HG03108 (cell line): ENCODE results near the gene CBX8.

Experiments used
- ATAC-seq: cut with Tn5 transposase; IDR thresholded peaks from one replicate; pipeline ENCODE4 v1.9.1; 2021; ENCODE audit warnings: moderate library complexity; ENCODE audit not compliant: unreplicated experiment

CBX8 gene

GRCh38 chr17:79796763-79797491 lies at the start of gene CBX8:
TSS of gene CBX8 (minus strand) at chr17:79797077. CDS start at chr17:79796998, 79 bp downstream.
- ATAC-seq: peak; percentile 91

DNA sequence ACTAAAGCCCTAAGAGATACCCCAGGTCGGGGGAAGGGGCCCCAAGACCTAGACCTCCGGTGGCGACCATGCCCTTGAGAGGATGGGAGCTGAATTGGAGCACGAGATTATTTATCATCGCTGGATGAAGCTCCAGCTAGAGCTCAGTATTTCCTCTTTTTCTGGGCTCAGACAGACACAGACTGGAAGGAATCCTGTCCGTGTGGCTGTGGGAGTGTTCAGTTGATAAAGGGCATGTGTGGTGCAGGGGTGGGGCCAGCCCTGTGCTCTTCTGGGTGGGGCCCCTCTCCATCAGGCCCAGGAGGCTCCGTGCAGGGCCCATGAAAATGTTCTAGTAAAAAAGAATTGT lies 48.7 kb upstream of the CBX8 start:
- ATAC-seq: no peak

DNA sequence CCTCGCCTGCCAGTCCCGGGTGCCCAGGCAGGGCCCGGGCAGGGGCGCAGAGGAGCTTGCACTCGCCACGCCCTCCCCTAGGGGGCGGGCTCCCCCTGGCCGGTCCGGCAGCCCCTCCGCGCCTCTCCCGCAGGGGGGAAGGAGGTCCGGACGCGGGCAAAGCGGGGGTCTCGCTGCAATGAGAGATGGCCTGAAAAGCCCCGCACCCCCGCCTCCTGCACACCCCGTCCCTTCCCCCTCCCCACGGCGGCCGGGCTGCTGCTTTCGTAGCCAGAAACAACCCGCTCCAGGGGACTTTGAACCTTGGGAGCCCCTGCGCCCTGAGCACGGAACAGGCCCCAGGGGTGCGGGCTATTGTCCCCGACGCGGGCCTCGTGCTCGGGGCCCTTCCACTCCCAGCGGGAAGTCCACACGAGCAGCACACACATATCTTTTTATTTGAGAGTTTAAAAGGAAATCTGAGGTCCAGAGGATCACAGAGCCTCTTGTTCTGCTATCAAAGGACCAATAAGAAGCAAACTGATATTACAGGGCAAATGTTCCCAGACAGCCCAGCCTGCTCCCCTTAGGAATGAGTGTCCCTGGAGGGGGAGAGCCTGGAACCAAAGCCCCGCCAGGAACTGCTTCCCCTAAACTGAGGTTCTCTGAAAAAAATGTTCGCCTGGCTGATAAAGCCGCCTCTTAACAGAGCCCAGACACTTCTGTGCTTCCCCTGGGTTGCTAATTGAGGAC lies 48.2 kb upstream of the CBX8 start:
- ATAC-seq: no peak

DNA sequence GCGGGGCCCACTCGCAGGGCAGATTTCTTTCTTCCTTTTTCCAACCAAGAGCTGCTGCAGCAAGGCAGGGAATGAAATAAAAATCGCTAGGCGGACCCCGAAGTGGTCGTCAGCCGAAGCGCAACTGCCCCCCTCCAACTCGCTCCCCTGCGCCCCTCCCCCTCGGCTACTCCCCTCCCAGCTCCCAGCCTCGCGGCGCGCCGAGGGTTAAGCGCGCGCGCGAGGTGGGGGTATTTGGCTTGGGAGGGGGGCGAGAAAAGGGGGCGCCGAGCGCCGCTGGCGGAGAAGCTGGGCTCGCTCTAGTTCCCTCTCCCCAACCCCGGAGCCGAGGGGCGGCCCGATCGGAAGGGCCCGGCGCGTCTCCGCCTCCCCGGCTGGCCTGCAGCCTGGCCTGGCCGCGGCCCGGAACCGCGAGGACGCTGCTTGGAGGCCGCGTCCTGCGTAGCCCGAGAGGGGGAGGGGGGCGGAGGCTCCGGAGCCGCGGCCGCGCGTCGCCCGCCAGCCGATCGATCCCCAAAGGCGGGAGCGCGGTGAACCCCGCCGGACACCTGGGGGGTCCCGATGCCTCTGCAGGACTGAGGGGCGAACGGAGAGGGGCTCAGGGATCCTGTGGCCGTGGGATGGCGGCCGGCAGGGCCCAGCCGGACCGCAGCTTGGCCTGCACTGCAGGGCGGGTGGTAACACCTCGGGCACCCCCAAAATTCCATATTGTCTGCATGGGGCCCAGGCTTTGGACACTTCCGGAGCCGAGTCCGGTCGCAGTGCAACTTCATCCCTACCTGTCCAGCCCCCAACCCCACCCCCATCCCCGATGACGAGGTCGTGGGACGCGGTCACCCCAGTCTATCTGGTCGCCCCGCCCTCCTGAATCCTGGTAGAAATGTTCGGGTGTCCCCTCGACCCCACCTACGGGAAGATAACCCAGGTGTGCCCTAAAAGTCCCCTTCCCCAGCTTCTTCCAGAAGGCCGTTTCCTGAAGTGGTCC lies 47.2 kb upstream of the CBX8 start:
- ATAC-seq: no peak

GRCh38 chr17:79843474-79843815 lies 46.6 kb upstream of the CBX8 start:
- no peak for ATAC-seq

- no peak for ATAC-seq
Observed at GRCh38 chr17:79842656-79843473, 46.0 kb upstream of the CBX8 start.

- no peak for ATAC-seq
Observed at GRCh38 chr17:79842136-79842655, 45.3 kb upstream of the CBX8 start.

DNA sequence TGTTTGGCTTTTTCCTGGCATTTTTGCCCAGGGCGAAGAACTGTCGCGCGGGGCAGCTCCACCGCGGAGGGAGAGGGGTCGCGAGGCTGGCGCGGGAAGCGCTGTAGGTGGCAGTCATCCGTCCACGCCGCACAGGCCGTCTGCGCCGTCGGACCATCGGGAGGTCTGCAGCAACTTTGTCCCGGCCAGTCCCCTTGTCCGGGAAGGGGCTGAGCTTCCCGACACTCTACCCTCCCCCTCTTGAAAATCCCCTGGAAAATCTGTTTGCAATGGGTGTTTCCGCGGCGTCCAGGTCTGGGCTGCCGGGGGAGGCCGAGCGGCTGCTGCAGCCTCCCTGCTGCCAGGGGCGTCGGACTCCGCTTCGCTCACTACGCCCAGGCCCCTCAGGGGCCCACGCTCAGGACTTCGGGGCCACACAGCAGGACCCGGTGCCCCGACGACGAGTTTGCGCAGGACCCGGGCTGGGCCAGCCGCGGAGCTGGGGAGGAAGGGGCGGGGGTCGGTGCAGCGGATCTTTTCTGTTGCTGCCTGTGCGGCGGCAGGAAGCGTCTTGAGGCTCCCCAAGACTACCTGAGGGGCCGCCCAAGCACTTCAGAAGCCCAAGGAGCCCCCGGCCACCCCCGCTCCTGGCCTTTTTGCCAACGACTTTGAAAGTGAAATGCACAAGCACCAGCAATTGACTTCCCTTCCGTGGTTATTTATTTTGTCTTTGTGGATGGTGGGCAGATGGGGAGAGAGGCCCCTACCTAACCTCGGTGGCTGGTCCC lies 44.7 kb upstream of the CBX8 start:
- no peak for ATAC-seq

DNA sequence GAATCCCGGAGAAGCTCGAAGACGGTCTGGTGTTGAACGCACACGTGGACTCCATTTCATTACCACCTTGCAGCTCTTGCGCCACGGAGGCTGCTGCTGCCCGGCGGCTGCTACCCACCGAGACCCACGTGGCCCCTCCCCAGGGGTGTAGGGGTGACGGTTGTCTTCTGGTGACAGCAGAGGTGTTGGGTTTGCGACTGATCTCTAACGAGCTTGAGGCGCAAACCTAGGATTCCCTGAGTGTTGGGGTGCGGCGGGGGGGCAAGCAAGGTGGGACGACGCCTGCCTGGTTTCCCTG lies 44.1 kb upstream of the CBX8 start:
- no peak for ATAC-seq

DNA sequence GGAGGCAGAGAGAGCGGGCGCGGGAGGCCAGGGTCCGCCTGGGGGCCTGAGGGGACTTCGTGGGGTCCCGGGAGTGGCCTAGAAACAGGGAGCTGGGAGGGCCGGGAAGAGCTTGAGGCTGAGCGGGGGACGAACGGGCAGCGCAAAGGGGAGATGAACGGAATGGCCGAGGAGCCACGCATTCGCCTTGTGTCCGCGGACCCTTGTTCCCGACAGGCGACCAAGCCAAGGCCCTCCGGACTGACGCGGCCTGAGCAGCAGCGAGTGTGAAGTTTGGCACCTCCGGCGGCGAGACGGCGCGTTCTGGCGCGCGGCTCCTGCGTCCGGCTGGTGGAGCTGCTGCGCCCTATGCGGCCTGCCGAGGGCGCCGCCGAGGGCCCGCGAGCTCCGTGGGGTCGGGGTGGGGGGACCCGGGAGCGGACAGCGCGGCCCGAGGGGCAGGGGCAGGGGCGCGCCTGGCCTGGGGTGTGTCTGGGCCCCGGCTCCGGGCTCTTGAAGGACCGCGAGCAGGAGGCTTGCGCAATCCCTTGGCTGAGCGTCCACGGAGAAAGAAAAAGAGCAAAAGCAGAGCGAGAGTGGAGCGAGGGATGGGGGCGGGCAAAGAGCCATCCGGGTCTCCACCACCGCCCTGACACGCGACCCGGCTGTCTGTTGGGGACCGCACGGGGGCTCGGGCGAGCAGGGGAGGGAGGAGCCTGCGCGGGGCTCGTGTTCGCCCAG lies 43.6 kb upstream of the CBX8 start:
- no peak for ATAC-seq

- peak; percentile 50 for ATAC-seq
Observed at GRCh38 chr17:79839356-79840268, 42.7 kb upstream of the CBX8 start, which contains the start of gene CBX4. TSS of gene CBX4 (minus strand) at chr17:79839440. CDS start at chr17:79839251, 189 bp downstream.

DNA sequence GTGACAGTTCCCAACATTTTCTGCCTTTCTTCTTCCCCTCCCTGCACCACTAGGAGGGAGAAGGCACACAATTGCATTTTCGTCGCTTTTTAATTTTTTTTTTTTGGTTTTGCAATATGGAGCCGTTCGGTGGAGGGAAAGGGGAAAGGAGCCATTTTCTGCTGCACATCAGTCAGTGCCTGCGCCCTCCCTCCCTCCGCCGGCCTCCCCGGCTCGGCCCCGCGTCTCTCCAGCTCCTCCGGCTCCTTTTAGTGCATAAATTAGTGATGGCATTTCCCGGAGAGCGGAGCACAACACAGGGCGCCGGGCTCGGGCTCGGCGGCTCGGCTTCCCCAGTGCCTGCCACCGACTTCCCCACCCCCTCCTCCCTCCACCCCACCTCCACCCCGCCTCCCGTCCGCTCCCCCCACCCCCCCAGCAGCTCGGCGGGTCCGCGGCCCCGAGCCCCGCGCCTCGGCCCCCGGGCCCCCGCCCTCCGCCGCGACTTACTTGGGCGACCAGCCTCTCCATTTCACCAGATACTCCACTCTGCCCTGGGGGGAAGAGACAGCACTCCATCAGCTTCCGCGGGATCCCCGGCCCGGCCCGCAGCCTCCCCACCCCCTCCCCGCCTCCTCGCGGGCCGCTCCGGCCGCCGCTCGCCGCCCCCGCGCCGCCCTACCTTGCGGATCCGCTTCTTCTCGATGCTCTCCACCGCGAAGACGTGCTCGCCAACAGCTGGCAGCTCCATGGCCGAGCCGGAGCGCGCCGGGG lies 41.8 kb upstream of the CBX8 start:
- ATAC-seq: peak; percentile 0

- no peak for ATAC-seq
Observed at GRCh38 chr17:79837888-79838521, 41.1 kb upstream of the CBX8 start.

- no peak for ATAC-seq
Observed at GRCh38 chr17:79836972-79837887, 40.4 kb upstream of the CBX8 start.

DNA sequence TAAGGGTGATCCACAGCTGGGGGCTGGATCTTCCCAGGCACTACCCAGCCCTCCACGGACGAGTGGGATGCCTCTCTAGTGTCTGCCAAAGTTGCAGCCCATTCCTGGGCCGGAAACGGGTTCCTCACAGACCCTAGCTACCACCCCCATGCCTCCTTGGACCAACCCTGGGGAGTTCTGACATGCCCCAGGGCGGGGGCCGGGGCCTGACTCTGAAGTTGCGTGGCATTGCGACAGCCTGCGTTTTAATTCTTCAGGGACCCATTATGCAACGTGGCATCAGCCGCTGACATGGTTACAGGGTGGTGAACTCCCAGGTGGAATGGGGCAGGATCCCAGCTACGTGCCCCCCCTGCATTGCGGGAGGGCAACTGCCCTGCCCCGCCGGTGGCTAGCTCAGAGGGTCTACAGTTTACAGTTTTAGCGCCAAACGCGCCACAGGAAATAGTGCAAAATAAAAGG lies 39.7 kb upstream of the CBX8 start:
- no peak for ATAC-seq
